Effector CD8-positive, alpha-beta T cell (primary cell): ENCODE results near the gene GBGT1.

Experiments
- DNase-seq: peaks from one replicate; lab custom pipeline; 2025; lab: John Stamatoyannopoulos, UW

The GBGT1 gene

DNA sequence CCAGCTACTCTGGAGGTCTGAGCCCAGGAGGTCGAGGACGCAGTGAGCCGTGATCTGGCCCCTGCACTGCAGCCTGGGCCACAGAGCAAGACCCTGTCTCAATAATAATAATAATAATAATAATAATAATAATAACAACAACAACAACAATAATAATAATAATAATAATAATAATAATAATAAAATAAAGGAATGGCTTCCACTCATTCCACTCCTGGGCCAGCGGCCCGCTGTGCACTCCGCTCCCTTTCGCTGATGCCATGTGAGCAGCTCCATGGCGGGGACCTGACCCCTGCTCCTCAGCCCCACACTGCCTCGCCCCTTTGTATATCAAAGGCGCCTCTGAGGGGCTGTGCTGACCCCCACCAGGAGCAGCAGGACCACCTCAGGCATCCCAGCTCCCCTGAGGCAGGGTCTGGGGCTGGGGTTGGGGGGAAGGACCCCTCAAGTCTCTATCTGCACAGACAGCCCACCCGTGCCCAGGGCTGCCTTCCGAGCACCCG is 20.0 kb downstream of the GBGT1 start:
- no peak for DNase-seq

DNA sequence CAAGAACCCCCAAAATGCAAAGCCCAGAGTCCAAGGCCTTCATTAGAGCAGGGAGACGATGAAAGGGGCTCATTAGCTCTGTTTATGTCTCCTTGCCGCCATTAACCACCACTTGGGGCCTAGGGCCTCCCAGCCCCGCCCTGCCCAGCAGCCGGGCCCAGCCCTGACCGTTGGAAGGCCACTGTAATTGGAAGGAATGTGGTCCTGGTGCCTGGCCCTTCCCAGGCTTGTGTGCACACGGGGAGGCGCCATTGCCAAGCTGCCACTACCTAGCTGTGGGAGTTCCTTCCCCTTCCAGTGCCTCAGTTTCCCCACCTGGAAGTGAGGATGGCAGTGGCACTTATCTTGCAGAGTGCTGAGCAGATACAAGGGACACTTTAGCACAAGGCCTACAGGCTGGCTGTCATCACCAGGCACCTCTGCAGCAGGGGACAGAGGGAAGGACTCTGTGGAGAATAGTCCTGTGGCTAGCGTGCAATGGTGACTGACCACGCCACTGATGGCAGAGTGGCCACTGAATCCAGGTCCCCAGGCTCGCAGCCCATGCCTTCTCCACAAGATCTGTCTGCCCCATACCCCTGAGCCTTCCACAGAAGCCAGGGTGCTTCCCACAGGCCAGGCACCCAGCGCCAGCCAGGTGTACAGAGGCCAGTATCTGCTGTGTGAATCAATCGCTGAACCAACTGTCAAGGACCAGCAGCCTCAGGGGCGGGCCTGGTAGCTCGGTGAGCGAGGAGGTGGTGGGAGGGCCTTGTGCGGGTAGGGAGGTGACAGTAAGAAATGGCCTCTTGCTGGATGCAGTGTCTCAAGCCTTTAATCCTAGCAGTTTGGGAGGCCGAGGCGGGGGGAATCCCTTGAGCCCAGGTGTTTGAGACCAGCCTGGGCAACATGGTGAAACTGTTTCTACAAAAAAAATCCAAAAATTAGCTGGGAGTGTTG is 20.8 kb downstream of the GBGT1 start:
- DNase-seq, result no peak

DNA sequence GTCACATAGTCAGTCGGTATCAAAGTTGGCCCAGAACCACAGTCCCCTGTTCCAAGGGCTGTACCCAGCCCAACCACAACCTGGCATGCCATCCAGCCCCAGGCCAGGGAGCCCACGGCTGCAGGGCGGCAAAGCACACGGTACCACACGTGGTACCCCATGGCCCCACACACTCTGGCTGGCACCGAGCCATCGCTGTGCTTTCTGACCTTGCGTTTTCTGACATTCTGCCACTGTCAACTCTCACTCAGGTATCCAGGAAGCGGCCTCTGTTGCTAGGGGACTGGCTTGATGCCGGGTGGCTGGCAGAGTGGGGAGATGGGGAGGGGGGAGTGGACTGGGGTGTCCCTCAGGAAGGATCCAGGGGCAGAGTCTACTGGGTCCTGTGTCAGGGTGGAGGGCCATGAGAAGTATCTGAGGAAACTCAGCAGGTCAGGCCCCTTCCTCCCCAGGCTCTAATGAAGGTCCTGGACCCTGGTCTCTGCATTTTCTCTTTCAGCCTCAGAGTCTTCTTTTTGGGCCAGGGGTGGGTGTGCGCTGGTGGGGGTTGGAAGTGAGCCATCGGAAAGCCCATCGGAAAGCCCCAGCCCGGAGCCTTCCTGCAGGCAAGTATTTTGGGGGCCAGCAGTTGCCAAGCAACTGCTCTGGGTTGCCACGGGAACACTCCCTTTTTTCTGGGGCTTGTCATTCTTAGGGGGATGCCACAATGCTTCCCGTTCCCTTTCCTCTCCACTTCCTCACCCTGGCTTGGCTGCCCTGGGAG is 21.7 kb downstream of the GBGT1 start:
- peak; percentile 64 for DNase-seq

DNA sequence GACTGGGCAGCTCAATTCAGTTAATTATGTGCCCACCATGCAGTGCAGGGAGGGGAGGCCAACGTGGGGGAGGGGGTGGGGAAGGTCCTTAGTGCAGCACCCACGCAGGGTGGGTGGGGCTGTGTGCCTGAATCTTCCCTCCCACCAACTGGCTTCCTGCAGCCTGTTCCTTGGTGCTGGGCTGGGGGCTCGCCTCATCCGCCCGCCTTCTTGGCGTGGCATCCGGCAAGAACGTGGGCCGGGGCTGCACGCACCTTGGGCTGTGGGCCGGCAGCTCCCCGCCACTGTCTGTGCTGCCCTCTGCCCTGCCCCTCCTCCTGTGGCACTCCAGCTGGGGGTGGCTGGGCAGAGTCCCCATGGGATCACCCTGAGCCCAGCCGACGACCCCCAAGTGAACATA is 23.1 kb downstream of the GBGT1 start:
- DNase-seq, result no peak

DNA sequence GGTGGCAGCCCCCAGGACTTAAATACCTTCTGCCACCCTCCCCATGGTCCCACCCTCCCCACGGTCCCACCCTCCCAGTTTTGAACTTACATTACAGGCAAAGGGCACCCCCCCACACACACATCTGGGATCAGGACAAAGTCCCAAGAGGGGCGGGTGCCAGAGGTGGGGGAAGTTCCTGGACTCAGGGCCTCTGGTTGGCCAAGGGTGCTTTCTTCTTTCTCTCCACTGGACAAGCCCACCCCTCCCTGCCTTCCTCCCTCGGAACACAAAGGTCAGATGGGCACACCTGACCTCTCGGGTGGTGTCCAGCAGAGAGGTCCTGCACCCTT is 23.6 kb downstream of the GBGT1 start:
- no peak for DNase-seq

DNA sequence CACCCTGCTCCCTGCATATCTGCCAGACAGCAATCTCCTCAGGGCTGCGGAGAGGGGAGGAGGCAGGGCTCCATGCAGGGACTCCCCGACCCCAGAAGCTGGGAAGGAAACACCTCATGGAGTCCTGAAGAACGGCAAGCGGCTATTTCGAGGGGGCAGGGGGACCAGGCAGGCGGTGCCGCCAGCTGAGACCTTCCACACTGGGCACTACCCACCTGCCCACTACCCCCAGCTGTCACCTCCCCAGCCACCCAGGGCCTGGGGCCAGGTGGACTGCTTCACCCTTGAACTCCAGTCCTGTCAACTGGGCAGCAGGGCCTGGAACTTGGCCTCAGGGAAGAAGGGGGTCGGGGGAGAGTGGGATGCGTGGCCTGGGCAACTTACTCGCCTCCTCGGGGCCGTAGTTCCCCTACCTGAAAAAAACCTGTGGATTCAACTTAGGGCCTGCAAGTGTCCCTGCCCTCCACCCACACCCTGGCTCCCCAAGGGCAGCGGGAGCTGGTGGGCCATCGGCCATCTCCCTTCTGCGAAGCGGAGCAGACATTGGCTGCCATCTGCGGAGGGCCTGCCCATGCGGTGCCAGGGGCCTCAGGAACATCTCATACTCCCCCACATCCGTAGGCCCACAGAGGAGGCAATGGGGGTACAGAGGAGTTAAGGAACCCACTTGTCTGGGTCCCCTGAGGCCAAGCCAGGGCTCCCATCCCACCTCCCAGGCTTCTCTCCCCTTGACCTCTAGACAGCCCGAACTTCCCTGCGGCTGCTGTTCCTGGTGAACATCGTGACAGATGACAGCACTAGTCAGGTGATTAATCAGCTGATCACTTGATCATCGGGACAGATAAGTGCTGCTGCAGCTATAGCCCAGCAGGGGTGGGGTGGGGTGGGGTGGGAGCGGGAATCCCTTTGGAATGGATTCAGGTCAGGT is 24.2 kb downstream of the GBGT1 start:
- no peak for DNase-seq

DNA sequence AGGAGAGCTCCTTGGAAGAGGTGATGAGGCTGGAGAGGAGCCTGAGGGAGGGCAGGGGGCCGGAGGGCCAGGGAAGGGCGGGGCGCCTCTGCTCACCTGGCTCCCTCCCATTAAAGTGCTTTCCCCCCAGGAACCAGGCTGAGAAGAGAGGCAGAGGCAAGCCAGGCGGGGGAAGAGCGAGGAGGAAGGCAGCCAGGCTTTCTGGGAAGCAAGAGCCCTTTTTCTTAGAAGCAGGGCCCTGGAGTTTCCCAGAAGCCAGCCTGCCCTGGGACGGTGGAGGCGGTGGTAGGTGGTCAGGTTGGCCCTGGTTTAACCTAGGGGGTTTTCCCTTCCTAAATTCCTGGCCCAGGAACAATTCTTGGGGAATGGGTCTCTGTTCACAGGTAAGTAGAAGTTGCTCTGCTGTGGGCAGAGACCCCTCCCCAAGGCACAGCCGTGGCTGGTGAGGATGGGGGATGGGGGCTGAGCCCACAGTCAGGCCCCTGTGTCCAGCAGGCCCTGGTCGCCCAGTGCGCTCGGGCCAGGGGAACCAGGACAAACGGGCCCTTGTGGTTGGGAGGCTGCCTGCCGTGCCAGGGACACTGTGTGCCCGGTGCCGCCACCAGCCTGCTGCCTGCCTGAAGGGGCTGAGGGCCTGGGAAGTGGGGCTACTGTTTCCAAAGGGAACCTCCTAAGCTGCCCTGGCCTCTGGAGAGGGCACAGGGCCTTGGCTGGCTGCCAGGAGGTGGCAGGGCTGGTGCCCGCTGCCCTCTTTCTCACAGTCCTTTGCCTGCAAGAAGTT is 26.1 kb downstream of the GBGT1 start:
- DNase-seq, result no peak

DNA sequence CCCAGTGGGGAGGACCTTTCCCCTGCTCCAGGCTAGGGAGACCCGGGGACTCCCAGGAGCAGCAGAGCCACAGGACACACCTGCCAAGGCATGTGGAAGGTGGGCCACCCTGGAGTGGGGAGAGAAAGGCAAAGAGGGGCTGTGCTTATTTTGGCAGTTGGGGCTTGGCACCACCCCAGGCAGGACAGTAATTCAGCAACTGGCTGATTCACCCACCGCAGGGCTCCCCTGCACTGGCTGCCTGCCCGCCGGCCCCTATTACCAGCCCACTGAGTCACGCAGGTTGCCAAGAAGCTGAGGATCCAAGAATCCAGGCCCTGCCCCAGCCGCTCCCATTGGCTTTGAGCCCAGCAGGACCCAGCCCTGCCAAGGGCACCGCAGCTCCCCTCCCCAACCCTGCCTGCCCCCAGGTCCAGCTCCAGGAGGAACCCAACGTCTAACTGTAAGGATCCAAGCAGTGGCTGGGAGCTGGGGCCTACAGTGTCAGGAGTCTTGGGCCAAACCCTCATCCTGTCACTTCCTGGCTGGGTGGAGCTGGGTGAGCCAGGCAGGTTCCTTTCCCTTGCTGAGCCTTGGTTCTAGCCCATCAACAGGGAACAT is 28.5 kb downstream of the GBGT1 start:
- no peak for DNase-seq

DNA sequence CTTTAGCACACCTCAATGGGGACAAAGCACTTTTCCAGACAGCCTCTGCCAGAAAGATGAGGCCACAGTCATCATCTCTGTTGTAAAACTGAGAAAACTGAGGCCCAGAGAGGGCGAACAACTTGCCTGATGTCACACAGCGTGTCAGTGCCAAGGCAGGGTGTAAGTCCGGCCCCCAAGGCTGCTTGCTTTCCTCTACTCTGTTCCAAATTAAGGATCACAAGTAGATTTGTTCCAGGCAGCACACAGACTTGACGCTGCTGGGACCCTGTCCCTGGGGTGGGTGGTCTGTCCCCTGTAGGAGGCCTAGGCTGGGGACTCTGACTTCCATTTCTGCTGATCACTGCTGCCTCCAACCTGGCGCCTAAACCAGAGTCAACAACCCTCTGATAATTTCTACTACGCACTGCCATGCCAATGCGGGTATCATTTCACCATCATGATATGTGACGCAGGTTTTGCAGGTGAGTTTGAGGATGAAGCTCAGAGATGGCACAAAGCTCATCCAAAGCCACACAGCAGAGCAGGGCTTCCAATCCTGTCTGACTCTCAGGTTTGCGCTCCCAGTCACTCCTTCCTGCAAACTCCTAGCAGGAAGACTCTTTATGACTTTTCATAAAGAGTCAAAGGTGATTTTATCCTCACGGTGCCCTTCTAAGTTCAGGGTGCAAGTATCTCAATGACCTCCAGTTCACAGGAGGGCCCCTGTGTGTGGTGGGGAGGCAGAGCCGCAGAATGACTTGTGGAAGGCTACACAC is 29.1 kb downstream of the GBGT1 start:
- no peak for DNase-seq

DNA sequence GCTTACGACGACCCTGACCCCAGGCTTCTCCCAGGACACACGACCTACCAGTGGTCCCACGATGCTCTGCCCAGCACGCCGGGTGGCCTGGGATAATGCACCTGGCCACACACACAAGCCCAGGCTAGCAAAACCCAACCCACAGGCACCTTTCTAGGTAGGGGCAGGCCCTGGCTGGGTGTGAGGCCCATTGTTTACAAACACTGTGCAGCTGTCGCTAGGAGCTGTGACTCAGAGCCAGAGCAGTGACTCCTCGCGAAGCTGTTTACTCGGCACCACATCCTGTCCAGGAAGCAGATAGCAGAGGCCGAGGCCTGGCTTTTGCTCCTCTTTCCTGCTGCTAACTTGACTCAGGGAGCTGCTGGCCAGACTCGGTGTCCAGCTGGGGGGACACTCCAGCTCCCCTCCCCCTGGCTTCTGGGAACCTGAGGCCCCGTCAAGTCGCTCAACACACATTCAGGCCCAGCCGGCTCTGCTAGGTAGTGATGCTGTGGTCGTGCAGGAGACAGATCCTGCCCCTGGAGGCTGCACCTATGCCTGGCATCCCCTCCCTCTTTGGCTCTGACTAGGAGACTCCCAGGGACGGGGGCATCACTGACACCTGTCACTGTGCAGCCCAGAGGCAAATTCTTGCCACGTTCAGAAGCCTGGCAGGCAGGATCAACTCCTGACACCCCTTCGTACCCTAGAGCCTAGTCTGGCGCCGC is 29.9 kb downstream of the GBGT1 start:
- DNase-seq, result peak; percentile 72

DNA sequence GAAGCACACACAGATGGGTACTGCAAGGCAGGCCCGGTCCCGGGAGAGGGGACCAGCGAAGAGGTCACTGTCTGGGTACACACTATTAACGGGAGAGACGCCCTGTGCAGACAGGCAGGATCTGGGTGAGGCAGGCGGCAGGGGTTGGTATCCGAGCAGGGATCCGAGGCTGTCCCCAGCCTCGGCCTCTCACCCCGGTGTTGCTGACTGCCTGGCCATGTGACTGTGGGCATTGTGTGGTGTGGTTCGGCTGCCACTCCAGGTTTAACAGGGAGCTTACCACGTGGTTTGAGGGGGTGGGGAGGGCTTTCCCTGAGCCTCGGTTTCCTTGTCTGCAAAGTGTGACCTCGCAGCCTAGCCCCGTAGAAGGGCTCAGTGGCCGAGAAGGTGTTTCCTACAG is 31.5 kb downstream of the GBGT1 start:
- no peak for DNase-seq

DNA sequence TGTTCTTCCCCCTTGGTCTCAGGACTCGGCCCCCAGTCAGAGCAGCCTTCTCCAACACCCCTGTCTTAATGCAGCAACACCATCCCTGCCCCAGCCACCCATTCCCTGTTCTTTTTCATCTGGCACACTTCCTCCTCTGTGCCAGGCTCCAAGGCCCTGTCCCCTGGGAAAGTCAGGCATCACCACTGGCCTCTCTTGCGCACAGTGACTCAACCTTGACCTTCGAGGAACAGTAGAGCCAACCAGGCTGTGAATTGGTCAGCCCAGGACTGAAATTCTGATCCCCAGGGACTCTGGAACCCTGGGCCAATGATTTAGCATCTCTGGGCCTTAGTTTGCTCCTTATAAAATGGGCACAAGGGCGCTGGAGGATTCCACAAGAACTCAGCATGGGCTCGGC is 32.2 kb downstream of the GBGT1 start:
- no peak for DNase-seq

DNA sequence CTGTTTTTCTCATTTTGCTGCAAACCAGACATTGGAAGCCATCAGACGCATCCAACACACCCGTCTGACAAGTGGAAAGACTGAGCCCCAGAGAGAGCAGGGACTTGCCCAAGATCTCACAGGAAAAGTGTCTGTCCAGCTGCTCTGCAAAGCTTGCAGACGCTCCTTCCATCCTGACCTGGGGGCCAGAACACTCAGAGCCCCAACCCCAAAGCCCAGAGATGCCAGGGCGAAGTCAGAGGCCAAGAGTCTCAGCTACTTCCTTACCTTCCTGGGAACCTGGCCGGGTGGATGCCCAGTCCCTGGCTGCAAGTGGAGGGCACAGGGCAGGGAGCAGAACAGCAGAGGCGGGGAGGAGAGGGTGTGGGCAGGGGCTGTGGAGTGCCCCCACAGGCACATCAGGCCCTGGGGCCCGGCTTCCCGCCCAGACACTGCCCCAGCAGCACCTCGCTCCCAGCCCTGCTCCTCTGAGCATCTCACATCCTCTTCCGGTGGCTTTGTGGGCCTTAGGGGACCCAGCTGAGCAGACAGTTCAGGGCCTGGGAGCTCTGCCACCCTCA is 32.9 kb downstream of the GBGT1 start:
- DNase-seq, result peak; percentile 29

DNA sequence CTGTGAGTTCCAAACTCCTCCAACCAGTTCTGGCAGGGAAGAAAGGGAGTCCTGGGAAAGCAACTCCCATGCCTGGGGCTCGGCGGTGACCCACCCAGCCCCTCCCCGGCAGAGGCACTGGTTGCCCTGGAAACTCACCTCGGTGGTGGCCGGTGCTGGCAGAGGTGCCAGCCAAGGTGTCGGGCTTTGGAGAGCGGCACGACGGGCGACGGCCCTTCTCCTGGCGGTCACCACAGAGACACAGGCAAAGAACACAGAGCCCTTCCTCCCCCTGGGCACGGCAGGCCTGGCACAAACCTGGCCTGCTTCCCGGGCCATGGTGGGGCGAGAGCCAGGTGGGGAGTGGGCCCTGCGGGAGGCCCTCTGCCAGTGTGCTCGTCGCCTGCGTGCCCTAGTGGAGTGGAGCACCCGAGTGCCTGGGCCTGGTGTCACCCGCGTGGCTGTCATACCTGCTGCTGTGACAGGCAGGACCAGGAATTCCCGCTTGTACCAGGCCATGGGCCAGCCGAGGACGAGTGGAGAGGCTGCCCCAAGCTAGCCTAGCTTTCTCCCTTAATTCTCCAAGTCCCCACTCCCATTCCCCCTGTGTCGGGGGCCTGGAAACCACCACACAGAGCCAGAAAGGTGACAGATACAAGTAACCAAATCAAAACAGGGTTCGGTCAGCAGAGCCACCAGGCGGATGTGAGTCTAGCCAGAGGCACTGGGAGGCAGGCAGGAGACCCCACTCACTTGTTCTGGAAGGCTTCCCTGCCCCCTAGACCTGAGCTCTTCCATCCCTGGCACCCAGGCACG is 34.5 kb downstream of the GBGT1 start:
- no peak for DNase-seq

DNA sequence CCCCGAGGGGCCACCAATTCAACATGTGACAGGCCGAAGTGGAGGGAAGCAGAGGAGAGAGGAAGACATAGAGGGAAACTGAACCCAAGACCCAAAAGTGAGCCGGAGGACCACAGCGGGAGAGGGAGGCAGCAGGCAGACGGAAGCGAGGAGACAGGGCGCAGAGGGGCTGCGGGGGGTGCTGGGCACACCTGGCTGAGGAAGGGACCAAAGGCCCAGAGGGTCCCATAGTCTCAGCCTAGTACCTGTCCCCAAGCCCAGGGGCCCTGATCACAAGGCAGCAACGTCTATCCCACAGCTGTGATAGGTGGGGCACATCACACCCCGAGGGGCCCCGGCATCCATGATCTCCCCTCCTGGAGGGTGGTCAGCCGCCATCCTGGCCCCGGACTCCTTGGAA is 35.6 kb downstream of the GBGT1 start:
- DNase-seq, result no peak

DNA sequence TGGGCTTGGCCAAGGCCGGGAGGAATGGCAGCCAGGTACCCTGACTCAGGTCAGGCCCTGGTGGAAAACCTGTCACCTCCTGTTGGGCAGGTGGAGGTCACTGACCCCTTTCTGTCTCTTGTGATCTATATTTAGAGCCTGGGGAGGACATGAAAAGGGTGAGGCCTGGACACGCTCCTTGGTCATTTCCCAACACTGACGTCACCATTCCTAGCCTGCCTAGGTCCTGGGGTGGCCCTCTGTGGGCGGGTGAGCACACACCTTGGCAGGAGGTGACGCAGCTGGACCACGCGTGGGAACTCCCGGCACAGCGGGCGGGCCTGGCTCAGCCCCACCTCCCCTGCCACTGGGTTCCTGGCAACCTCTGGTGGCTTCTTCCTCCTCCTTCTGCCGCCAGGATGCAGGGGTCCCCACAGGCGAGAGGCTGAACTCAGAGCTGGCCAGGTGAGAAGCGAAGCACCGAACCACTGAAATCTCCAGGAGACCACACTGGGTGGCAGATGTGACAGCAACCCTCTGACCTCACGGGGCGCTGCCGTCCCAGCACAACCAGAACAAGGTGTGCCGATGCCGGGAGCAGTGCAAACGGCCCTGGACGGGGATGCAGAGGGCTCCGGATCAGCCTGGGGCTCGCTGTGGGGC is 36.3 kb downstream of the GBGT1 start:
- no peak for DNase-seq

DNA sequence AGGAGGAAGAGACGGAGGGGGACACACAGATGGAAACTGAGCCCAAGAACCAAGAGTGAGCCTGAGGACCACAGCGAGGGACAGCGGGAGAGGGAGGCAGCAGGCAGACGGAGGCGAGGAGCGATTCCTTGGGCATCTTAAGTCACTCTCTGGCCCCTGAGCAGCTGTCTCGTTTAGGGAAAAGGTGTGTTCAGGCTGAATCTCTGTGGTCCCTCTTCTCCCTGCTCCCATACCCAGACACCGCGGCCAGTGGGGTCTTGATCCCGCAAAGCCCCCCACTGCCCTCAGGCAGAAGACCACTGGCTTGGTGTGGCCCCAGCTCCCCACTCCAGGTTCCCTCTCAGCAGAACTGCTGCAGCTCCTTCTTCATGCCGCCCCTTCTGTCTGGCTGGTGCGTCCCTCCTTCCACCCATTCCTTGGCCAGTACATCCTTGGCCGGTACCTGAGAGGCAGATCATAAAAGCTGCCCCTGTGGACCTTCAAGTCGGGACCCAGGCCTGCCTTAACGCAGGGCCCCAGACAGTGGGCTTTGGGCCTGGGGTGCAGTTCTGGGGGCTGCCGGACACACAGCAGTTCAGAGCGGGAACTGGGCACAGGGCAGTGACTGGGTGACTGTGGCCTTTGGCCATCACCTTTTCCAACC is 36.9 kb downstream of the GBGT1 start:
- no peak for DNase-seq
